ENCODE measurements around the gene PGP.

GRCh38 chr16:2183671-2184070 is 31.0 kb downstream of the PGP start:
- TF ChIP-seq CTCF (conservative IDR thresholded peaks at IDR 0.05; ENCODE audit: low read depth, low read length), result no peak
- TF ChIP-seq USF2 (IDR thresholded peaks at IDR 0.05; ENCODE audit: low read depth, low read length), result no peak
- TF ChIP-seq BHLHE40 (IDR thresholded peaks at IDR 0.05; ENCODE audit: low read depth, low read length), result no peak
- no peak for TF ChIP-seq POLR2A (IDR thresholded peaks at IDR 0.05; ENCODE audit: low read depth, low read length)
- no peak for TF ChIP-seq RAD21 (IDR thresholded peaks at IDR 0.05; ENCODE audit: low read length)
